ENCODE results near the gene MCCD1. TPM values are rescaled to one million over a fixed set of nuclear protein-coding genes. Genes with fewer than 3 reads are reported as not detected.

The MCCD1 gene
- total RNA-seq, 1 donor from 2014 or later: not detected

GRCh38 chr6:31567531-31568370 lies 39.0 kb downstream of the MCCD1 start:
- no peak for DNase-seq (ENCODE audit: extremely low read depth, low read depth, low spot score)

GRCh38 chr6:31568537-31568961 lies 39.8 kb downstream of the MCCD1 start:
- no peak for DNase-seq (ENCODE audit: extremely low read depth, low read depth, low spot score)

GRCh38 chr6:31569861-31570536 lies 41.2 kb downstream of the MCCD1 start:
- no peak for DNase-seq (ENCODE audit: extremely low read depth, low read depth, low spot score)

GRCh38 chr6:31572041-31572911 lies 43.5 kb downstream of the MCCD1 start, which contains the start of gene LTA:
TSS of gene LTA (plus strand) at chr6:31572289. CDS start at chr6:31572743, 454 bp downstream.
- no peak for DNase-seq (ENCODE audit: extremely low read depth, low read depth, low spot score)

- no peak for DNase-seq (ENCODE audit: extremely low read depth, low read depth, low spot score)
These were observed 44.7 kb downstream of the MCCD1 start for GRCh38 chr6:31573239-31574105.

- no peak for DNase-seq (ENCODE audit: extremely low read depth, low read depth, low spot score)
These were observed 45.6 kb downstream of the MCCD1 start for GRCh38 chr6:31574106-31575061.

GRCh38 chr6:31575335-31575901 lies 46.7 kb downstream of the MCCD1 start, which contains the start of gene TNF:
TSS of gene TNF (plus strand) at chr6:31575565. CDS start at chr6:31575742, 177 bp downstream.
- DNase-seq (ENCODE audit: extremely low read depth, low read depth, low spot score): no peak

GRCh38 chr6:31575952-31576685 lies 47.4 kb downstream of the MCCD1 start:
- DNase-seq (ENCODE audit: extremely low read depth, low read depth, low spot score): no peak

- no peak for DNase-seq (ENCODE audit: extremely low read depth, low read depth, low spot score)
These were observed 48.3 kb downstream of the MCCD1 start for GRCh38 chr6:31576897-31577578.

GRCh38 chr6:31577579-31577966 lies 48.8 kb downstream of the MCCD1 start:
- no peak for DNase-seq (ENCODE audit: extremely low read depth, low read depth, low spot score)

GRCh38 chr6:31578184-31579118 lies 49.7 kb downstream of the MCCD1 start:
- DNase-seq (ENCODE audit: extremely low read depth, low read depth, low spot score): no peak

- no peak for DNase-seq (ENCODE audit: extremely low read depth, low read depth, low spot score)
These were observed 50.4 kb downstream of the MCCD1 start for GRCh38 chr6:31579119-31579505.

Data from glomerular endothelial cell (primary cell).